Neuronal stem cell (in vitro differentiated cells): ENCODE data around the gene IPO4.

Source experiments
- DNase-seq: peaks from one replicate; pipeline ENCODE4 v3.0.0-alpha.2; 2013; ENCODE audit warnings: low spot score
- H2AFZ ChIP-seq: one replicate; pipeline ENCODE4 v1.6.1; 2013; ENCODE audit warnings: mild to moderate bottlenecking, low read length, inconsistent platforms
- H2AK5ac ChIP-seq: 2 replicates; pipeline ENCODE4 v1.6.1; 2013; ENCODE audit warnings: low read depth, mild to moderate bottlenecking, inconsistent platforms, low read length, moderate library complexity, mixed read lengths
- H2BK120ac ChIP-seq: 2 replicates; pipeline ENCODE4 v1.6.1; 2013; ENCODE audit warnings: low read depth, mild to moderate bottlenecking, inconsistent platforms, low read length, moderate library complexity, mixed read lengths
- H2BK12ac ChIP-seq: one replicate; pipeline ENCODE4 v1.6.1; 2013; ENCODE audit warnings: low read length, inconsistent platforms
- H2BK15ac ChIP-seq: 2 replicates; pipeline ENCODE4 v1.6.1; 2013; ENCODE audit warnings: mild to moderate bottlenecking, low read length, inconsistent platforms, mixed read lengths
- H2BK5ac ChIP-seq: one replicate; pipeline ENCODE4 v1.6.1; 2013; ENCODE audit warnings: inconsistent platforms, mild to moderate bottlenecking, low read length, moderate library complexity
- H3K14ac ChIP-seq: one replicate; pipeline ENCODE4 v1.6.1; 2013; ENCODE audit warnings: low read length, inconsistent platforms
- H3K18ac ChIP-seq: 2 replicates; pipeline ENCODE4 v1.6.1; 2013; ENCODE audit warnings: low read length, inconsistent platforms
- H3K23ac ChIP-seq: 2 replicates; pipeline ENCODE4 v1.6.1; 2013; ENCODE audit warnings: low read depth, mild to moderate bottlenecking, mixed read lengths, low read length, inconsistent platforms; ENCODE audit not compliant: poor library complexity
- H3K27ac ChIP-seq: replicated peaks from 3 replicates; pipeline ENCODE4 v1.5.1; 2013; ENCODE audit warnings: low read length, inconsistent platforms
- H3K27me3 ChIP-seq, 3 experiments: 2 replicates each; pipeline ENCODE4 v1.6.1; 2013; ENCODE audit warnings: low read length in 3 of 3, mild to moderate bottlenecking in 2 of 3, inconsistent platforms in 1 of 3, low read depth in 1 of 3, mixed read lengths in 1 of 3, moderate library complexity in 1 of 3; ENCODE audit not compliant: control insufficient read depth in 3 of 3, insufficient read depth in 3 of 3
- H3K36me3 ChIP-seq, 2 donors: replicated peaks in 1 of 2; 2 replicates each; pipeline ENCODE4 v1.6.1; 2013; ENCODE audit warnings: low read length in 2 of 2; ENCODE audit not compliant: control insufficient read depth in 2 of 2, insufficient read depth in 2 of 2
- H3K4ac ChIP-seq: 2 replicates; pipeline ENCODE4 v1.6.1; 2013; ENCODE audit warnings: inconsistent platforms, mild to moderate bottlenecking, low read length, moderate library complexity
- H3K4me1 ChIP-seq, 2 donors: 1 replicate in 1 of 2; 2 replicates in 1 of 2; pipeline ENCODE4 v1.6.1; 2013; ENCODE audit warnings: low read length in 2 of 2, low read depth in 1 of 2; ENCODE audit not compliant: control insufficient read depth in 2 of 2, insufficient read depth in 1 of 2
- H3K4me2 ChIP-seq: one replicate; pipeline ENCODE4 v1.6.1; 2013; ENCODE audit warnings: mild to moderate bottlenecking, low read length, inconsistent platforms; ENCODE audit not compliant: insufficient read depth, poor library complexity, severe bottlenecking
- H3K4me3 ChIP-seq, 2 donors: 2 replicates each; pipeline ENCODE4 v1.5.1; 2013; ENCODE audit warnings: low read length in 2 of 2, mild to moderate bottlenecking in 2 of 2, inconsistent platforms in 1 of 2, moderate library complexity in 1 of 2
- H3K79me1 ChIP-seq: one replicate; pipeline ENCODE4 v1.6.1; 2013; ENCODE audit warnings: low read depth, mild to moderate bottlenecking, inconsistent platforms, low read length, moderate library complexity
- H3K9ac ChIP-seq: one replicate; pipeline ENCODE4 v1.6.1; 2013; ENCODE audit warnings: mild to moderate bottlenecking, low read depth, low read length, inconsistent platforms; ENCODE audit not compliant: poor library complexity
- H3K9me3 ChIP-seq, 2 donors: replicated peaks in 1 of 2; 2 replicates each; pipeline versions ENCODE3 to v1.6.1; 2013; ENCODE audit warnings: low read length in 2 of 2, mild to moderate bottlenecking in 2 of 2, inconsistent platforms in 1 of 2, low read depth in 1 of 2, mixed read lengths in 1 of 2, moderate library complexity in 1 of 2; ENCODE audit not compliant: control insufficient read depth in 2 of 2, insufficient read depth in 1 of 2
- H4K8ac ChIP-seq: one replicate; pipeline ENCODE4 v1.6.1; 2013; ENCODE audit warnings: low read depth, mild to moderate bottlenecking, inconsistent platforms, low read length, moderate library complexity
- H4K91ac ChIP-seq: one replicate; pipeline ENCODE4 v1.6.1; 2013; ENCODE audit warnings: low read length, low read depth, mild to moderate bottlenecking, inconsistent platforms; ENCODE audit not compliant: poor library complexity
- WGBS, 2 donors: extraction: QIAGEN DNeasy Blood & Tissue Kit; methylation state at CpG; one replicate each; pipeline ENCODE4 v1.1.7; 2013; ENCODE audit warnings: missing lambda C conversion rate in 2 of 2, mixed read lengths in 1 of 2; ENCODE audit not compliant: insufficient read length in 2 of 2, insufficient replicate concordance in 1 of 2; ENCODE audit errors: extremely low coverage in 2 of 2; 5-methylcytosine and 5-hydroxymethylcytosine counted together

The IPO4 gene

GRCh38 chr14:24138396-24139271, 50.0 kb downstream of the IPO4 start:
- Histone ChIP-seq H3K4me2 (no peak overlapping the region), H3K36me3 (peaks cover 21 to 44% of the 10 kb centered on the region in 2 donors), H2BK15ac (no peak overlapping the region), H3K14ac (no peak overlapping the region), H3K23ac (peak overlapping the region; percentile 85), H3K4me1 (peaks cover 12 to 14% of the 10 kb centered on the region in 2 donors), H4K91ac (no peak overlapping the region), H2BK5ac (no peak overlapping the region), H3K9ac (no peak overlapping the region), H3K27me3 (no peaks in the 10 kb centered on the region), H3K4me3 (peak overlapping the region in 1 of 2 donors; percentile 11), H3K27ac (no peak overlapping the region), H3K79me1 (peaks cover 7% of the 10 kb centered on the region), H3K18ac (no peak overlapping the region), H2AFZ (no peak overlapping the region), H3K9me3 (no peaks in the 10 kb centered on the region), H4K8ac (peak overlapping the region; percentile 84), H3K4ac (no peak overlapping the region), H2BK120ac (no peak overlapping the region), H2BK12ac (no peak overlapping the region), H2AK5ac (no peak overlapping the region)
- DNase-seq: no peak
- WGBS, 2 donors: no CpG with 5 or more reads among the region's 13 CpGs

- no peak overlapping the region for H3K14ac ChIP-seq
- H2BK15ac ChIP-seq: no peak overlapping the region
- no peak overlapping the region for H3K18ac ChIP-seq
- H2AK5ac ChIP-seq: no peak overlapping the region
- no peak overlapping the region for H2BK120ac ChIP-seq
- H2AFZ ChIP-seq: no peak overlapping the region
- H4K91ac ChIP-seq: no peak overlapping the region
- no peak overlapping the region for H4K8ac ChIP-seq
- H3K4me1 ChIP-seq: peaks cover 12 to 14% of the 10 kb centered on the region in 2 donors
- peaks cover 20 to 35% of the 10 kb centered on the region in 2 donors for H3K36me3 ChIP-seq
- DNase-seq: no peak
- H3K4ac ChIP-seq: no peak overlapping the region
- no peak overlapping the region for H2BK12ac ChIP-seq
- no peak overlapping the region for H3K27ac ChIP-seq
- H3K23ac ChIP-seq: peak overlapping the region; percentile 85
- no peak overlapping the region for H3K4me2 ChIP-seq
- peaks cover 7% of the 10 kb centered on the region for H3K79me1 ChIP-seq
- no peak overlapping the region for H3K9ac ChIP-seq
- H3K4me3 ChIP-seq: peak overlapping the region in 1 of 2 donors; percentile 87
- H2BK5ac ChIP-seq: no peak overlapping the region
- H3K9me3 ChIP-seq: no peaks in the 10 kb centered on the region
- no CpG with 5 or more reads among the region's 8 CpGs for WGBS, 2 donors
- no peaks in the 10 kb centered on the region for H3K27me3 ChIP-seq
Measured at GRCh38 chr14:24137529-24138395, 50.9 kb downstream of the IPO4 start.

- Histone ChIP-seq H2BK12ac (no peak overlapping the region), H3K27ac (no peak overlapping the region), H2AFZ (peak overlapping the region; percentile 95), H3K14ac (no peak overlapping the region), H2AK5ac (peak overlapping the region; percentile 79), H3K18ac (peak overlapping the region; percentile 100), H3K4me3 (peak overlapping the region; percentile 87 to 94), H3K9me3 (no peaks in the 10 kb centered on the region), H3K9ac (peak overlapping the region; percentile 96), H2BK5ac (peak overlapping the region; percentile 73), H4K8ac (no peak overlapping the region), H4K91ac (no peak overlapping the region), H2BK120ac (no peak overlapping the region), H3K23ac (peak overlapping the region; percentile 75), H3K79me1 (peaks cover 7% of the 10 kb centered on the region), H3K4ac (no peak overlapping the region), H2BK15ac (no peak overlapping the region), H3K4me2 (peak overlapping the region; percentile 90), H3K4me1 (peaks cover 11 to 12% of the 10 kb centered on the region in 2 donors), H3K36me3 (peaks cover 19 to 32% of the 10 kb centered on the region in 2 donors), H3K27me3 (no peaks in the 10 kb centered on the region)
- no CpG with 5 or more reads among the region's 13 CpGs for WGBS, 2 donors
- no peak for DNase-seq
Measured at GRCh38 chr14:24136684-24137528, 51.7 kb downstream of the IPO4 start.
